NCI-H226 (cell line): ENCODE results near the gene RIMBP2.
"Not testable (repeated sequence)": the region's sequence is repeated elsewhere in the genome, so short reads cannot be mapped to it uniquely, and the experiment has no call there.

Source experiments
- DNase-seq: peaks from one replicate; pipeline ENCODE4 v3.0.0-alpha.2; 2015

Gene RIMBP2

GRCh38 chr12:130591736-130592135 is 124.4 kb downstream of the RIMBP2 start:
- no peak for DNase-seq

GRCh38 chr12:130590685-130591084 is 125.4 kb downstream of the RIMBP2 start:
- no peak for DNase-seq

- no peak for DNase-seq
Measured at GRCh38 chr12:130589540-130590317, 126.4 kb downstream of the RIMBP2 start.

GRCh38 chr12:130588696-130589539 is 127.2 kb downstream of the RIMBP2 start:
- no peak for DNase-seq

GRCh38 chr12:130587966-130588365 is 128.1 kb downstream of the RIMBP2 start:
- DNase-seq = no peak

GRCh38 chr12:130584475-130584874 is 131.6 kb downstream of the RIMBP2 start:
- DNase-seq = not testable (repeated sequence)

GRCh38 chr12:130583800-130584199 is 132.3 kb downstream of the RIMBP2 start:
- no peak for DNase-seq

GRCh38 chr12:130583317-130583716 is 132.8 kb downstream of the RIMBP2 start:
- DNase-seq = no peak

- DNase-seq = no peak
Measured at GRCh38 chr12:130582286-130582685, 133.8 kb downstream of the RIMBP2 start.

- no peak for DNase-seq
Measured at GRCh38 chr12:130581782-130582181, 134.3 kb downstream of the RIMBP2 start.

GRCh38 chr12:130579231-130579630 is 136.9 kb downstream of the RIMBP2 start:
- no peak for DNase-seq

GRCh38 chr12:130577351-130577750 is 138.7 kb downstream of the RIMBP2 start:
- no peak for DNase-seq

- DNase-seq = no peak
Measured at GRCh38 chr12:130576371-130576816, 139.7 kb downstream of the RIMBP2 start.

- no peak for DNase-seq
Measured at GRCh38 chr12:130574402-130574801, 141.7 kb downstream of the RIMBP2 start.

- no peak for DNase-seq
Measured at GRCh38 chr12:130573766-130574165, 142.3 kb downstream of the RIMBP2 start.

- no peak for DNase-seq
Measured at GRCh38 chr12:130573235-130573634, 142.9 kb downstream of the RIMBP2 start.

- DNase-seq = no peak
Measured at GRCh38 chr12:130572553-130572952, 143.5 kb downstream of the RIMBP2 start.

- DNase-seq = no peak
Measured at GRCh38 chr12:130571734-130572133, 144.4 kb downstream of the RIMBP2 start.

GRCh38 chr12:130571089-130571488 is 145.0 kb downstream of the RIMBP2 start:
- DNase-seq = no peak

GRCh38 chr12:130569521-130569920 is 146.6 kb downstream of the RIMBP2 start:
- no peak for DNase-seq

GRCh38 chr12:130568501-130568900 is 147.6 kb downstream of the RIMBP2 start:
- DNase-seq = no peak

GRCh38 chr12:130568041-130568440 is 148.1 kb downstream of the RIMBP2 start:
- no peak for DNase-seq

GRCh38 chr12:130566446-130567155 is 149.5 kb downstream of the RIMBP2 start:
- no peak for DNase-seq
